Stimulated activated CD8-positive, alpha-beta memory T cell treated with anti-CD3 and anti-CD28 coated beads, Interleukin-4, amount 100 ng/mL, for 24 hours (primary cell): ENCODE results near the gene ISCA2.
"Not testable (repeated sequence)": the region's sequence is repeated elsewhere in the genome, so short reads cannot be mapped to it uniquely, and the experiment has no call there.

ENCODE experiments used
- DNase-seq: peaks from one replicate; pipeline ENCODE4 v3.0.0-alpha.2; 2020; ENCODE audit warnings: low read depth

ISCA2 gene

GRCh38 chr14:74528886-74529285, 35.3 kb downstream of the ISCA2 start:
- DNase-seq, result no peak

DNA sequence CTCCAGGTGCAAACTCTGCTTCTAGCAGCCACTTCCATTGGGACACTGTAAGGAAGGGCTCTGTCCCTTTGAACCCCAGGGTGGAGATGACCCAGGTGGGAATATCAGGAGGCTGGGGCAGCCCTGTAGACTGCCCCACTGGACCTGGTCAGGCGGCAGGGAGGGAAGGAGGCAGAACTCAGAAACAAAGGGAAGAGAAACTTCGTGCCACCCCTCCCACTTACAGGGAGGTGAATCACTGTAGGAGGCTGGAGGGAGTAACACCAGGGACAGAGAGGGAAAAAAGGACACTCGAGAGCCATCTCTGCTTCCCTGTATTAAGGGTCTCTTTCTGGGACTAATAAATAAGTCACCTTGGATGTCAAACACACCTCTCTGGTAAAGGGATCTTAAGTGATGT, 37.4 kb downstream of the ISCA2 start:
- DNase-seq, result no peak

DNA sequence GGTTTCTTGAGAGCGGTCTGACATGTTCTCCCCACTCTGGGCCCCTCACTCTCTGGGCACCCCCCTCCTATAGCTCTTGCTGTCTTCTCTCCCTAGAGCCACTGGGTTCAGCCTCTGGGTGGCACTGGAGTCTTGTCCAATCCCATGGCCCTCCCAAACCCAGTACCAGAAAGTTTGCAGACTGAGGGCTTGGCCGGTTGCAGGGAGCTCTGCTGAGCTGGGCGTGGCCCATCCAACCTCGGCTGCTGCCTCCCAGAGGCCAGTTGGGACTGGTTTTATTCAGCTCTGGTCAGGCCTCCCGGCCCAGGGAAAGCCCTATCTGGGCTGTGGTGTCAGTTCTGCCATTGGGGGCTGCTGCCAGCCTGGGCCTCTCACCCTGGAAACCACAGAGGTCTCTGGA, 37.9 kb downstream of the ISCA2 start:
- no peak for DNase-seq

- no peak for DNase-seq
Measured at GRCh38 chr14:74532246-74532645, 38.7 kb downstream of the ISCA2 start.

DNA sequence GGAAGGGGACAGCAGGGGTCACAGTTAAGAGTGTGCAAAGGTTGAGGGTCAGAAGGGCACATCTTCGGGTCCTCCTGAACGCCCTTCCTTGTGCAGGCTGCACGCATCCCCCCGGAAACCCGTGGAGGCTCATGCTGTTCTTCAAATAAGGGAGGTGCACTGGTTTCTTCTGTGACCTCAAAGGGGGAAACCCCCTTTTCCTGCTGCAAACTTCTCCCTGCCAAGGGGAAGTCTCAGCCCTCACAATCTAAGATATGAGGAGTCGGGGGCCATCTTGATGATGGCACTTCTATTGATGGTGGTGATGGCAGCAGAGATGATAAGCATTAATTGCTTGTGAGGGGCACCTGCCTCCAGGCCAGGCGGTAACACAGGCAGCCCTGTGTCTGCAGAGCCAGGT, 40.0 kb downstream of the ISCA2 start:
- DNase-seq, result no peak

DNA sequence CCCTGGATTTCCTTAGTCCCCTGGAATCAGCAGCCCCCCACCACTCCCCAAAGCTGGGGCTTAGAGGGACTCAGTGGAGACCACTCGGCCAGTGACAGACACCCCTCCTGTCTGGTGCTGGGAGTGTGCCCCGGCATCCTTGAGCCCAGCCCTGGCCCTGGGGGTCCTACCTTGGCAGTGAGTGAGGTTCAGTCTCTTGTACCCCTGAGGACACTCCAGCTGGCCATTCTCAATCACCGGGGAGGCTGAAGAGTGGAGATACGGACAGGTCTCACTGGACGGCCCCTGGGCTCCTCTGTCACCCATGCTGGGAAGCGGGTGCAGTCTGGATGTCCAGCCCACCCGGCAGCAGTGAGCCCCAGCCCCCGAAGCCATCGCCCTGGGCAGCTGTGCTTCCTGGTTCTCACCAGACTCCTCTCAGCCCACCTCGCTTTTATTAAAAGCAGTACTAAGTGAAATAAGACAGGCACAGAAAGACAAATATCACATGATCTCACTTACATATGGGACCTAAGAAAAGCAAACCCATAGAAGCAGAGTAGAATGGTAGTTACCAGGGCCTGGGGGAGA, 42.3 kb downstream of the ISCA2 start:
- no peak for DNase-seq

GRCh38 chr14:74536336-74536735, 42.8 kb downstream of the ISCA2 start:
- not testable (repeated sequence) for DNase-seq

DNA sequence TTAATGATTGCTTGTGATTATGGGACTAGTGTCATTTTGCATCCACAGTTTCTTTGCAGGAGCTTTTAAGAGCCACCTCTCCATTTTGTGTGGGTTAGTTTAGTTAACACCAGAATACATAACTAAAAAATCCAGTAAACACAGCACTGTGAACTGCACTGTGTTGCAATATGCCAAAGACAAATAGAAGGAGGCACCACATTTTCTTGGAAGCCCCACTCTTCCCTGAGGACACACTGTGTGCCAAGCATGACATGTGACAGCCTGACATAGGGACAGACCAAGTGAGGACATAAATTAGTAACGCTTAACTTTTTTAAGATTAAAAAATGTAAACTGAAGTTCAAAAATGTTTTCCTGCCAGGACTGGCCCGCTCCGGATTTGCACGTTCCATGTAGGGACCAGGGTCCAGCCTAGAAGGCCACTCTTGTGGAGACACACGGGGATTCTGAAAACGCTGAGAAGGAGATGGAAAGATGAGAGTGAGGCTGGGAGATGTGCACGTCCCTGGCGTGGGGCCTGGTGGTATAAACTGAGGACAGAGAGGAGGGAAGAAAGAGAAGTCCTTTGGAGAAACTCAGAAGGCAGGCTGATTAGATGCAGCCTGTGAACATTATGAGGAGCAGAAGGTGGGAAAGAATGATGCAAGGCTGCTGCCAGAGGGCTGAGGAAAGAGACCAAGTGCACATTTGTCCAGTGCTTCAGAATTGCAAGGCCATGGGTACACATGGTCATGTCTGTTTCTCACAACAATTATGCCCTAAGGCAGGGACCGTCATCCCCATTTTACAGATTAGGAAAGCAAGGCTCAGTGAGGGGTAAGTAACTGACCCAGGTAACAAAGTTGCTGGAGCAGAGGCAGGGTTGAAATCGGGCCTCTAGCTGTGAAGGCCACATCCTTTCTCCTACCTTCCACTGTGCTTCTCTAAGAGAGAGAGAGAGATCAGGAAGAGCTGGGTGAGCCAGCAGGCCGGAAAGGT, 45.1 kb downstream of the ISCA2 start:
- no peak for DNase-seq

DNA sequence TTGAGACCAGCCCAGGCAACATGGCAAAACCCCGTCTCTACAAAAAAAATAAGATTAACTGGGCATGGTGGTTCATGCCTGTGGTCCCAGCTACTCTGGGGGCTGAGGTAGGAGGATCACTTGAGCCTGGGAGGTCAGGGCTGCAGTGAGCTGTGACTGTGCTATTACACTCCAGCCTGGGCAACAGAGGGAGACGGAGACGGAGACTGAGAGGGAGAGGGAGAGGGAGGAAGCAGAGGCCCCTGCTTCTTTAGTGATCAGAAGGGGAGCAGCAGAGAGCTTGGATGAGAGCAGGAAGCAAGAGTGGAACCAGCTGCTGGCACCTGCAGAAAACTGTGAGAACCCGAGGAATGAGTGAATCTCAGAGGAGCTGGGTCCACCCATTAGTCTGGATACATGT, 45.9 kb downstream of the ISCA2 start:
- DNase-seq, result no peak

GRCh38 chr14:74541225-74541624, 47.7 kb downstream of the ISCA2 start:
- no peak for DNase-seq

- no peak for DNase-seq
Measured at GRCh38 chr14:74542056-74542685, 48.6 kb downstream of the ISCA2 start.

GRCh38 chr14:74543771-74544438, 50.3 kb downstream of the ISCA2 start:
- DNase-seq, result no peak

- DNase-seq, result no peak
Measured at GRCh38 chr14:74545386-74545785, 51.8 kb downstream of the ISCA2 start.

GRCh38 chr14:74546416-74546815, 52.9 kb downstream of the ISCA2 start:
- DNase-seq, result no peak
